Measurements from ENCODE around the gene OR2S2. TPM values are rescaled to one million over a fixed set of nuclear protein-coding genes. Genes with fewer than 3 reads are reported as not detected.
A peak's percentile ranks its signal among the peaks of the same experiment; 100 is the strongest.

Gene OR2S2
- total RNA-seq, 1 donor from 2014 or later = not detected

- Mint-ChIP-seq H3K9me3 (ENCODE audit: unreplicated experiment) (no peaks in the 10 kb centered on the region), H3K27ac (ENCODE audit: unreplicated experiment) (no peak overlapping the region), H3K4me3 (ENCODE audit: unreplicated experiment) (peak overlapping the region; percentile 62), H3K27me3 (ENCODE audit: unreplicated experiment) (peaks cover 36% of the 10 kb centered on the region), H3K4me1 (ENCODE audit: unreplicated experiment) (peaks cover 58% of the 10 kb centered on the region), H3K36me3 (ENCODE audit: low read depth, unreplicated experiment) (peaks cover 10% of the 10 kb centered on the region)
- DNase-seq (ENCODE audit: low spot score) = no peak
- TF ChIP-seq, protein P1, sequence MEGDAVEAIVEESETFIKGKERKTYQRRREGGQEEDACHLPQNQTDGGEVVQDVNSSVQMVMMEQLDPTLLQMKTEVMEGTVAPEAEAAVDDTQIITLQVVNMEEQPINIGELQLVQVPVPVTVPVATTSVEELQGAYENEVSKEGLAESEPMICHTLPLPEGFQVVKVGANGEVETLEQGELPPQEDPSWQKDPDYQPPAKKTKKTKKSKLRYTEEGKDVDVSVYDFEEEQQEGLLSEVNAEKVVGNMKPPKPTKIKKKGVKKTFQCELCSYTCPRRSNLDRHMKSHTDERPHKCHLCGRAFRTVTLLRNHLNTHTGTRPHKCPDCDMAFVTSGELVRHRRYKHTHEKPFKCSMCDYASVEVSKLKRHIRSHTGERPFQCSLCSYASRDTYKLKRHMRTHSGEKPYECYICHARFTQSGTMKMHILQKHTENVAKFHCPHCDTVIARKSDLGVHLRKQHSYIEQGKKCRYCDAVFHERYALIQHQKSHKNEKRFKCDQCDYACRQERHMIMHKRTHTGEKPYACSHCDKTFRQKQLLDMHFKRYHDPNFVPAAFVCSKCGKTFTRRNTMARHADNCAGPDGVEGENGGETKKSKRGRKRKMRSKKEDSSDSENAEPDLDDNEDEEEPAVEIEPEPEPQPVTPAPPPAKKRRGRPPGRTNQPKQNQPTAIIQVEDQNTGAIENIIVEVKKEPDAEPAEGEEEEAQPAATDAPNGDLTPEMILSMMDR (IDR thresholded peaks at IDR 0.05; ENCODE audit: unreplicated experiment) = no peak
Observed at GRCh38 chr9:35912791-35913400, 45.1 kb downstream of the OR2S2 start.

GRCh38 chr9:35911690-35912089, 46.3 kb downstream of the OR2S2 start:
- peaks cover 41% of the 10 kb centered on the region for H3K27me3 Mint-ChIP-seq (ENCODE audit: unreplicated experiment)
- DNase-seq (ENCODE audit: low spot score) = no peak
- H3K4me1 Mint-ChIP-seq (ENCODE audit: unreplicated experiment) = peaks cover 62% of the 10 kb centered on the region
- no peaks in the 10 kb centered on the region for H3K9me3 Mint-ChIP-seq (ENCODE audit: unreplicated experiment)
- peaks cover 10% of the 10 kb centered on the region for H3K36me3 Mint-ChIP-seq (ENCODE audit: low read depth, unreplicated experiment)
- H3K27ac Mint-ChIP-seq (ENCODE audit: unreplicated experiment) = no peak overlapping the region
- TF ChIP-seq, protein P1 (IDR thresholded peaks at IDR 0.05; ENCODE audit: unreplicated experiment) = no peak
- peak overlapping the region; percentile 91 for H3K4me3 Mint-ChIP-seq (ENCODE audit: unreplicated experiment)

GRCh38 chr9:35910613-35911359, 47.2 kb downstream of the OR2S2 start:
- H3K27me3 Mint-ChIP-seq (ENCODE audit: unreplicated experiment) = peaks cover 40% of the 10 kb centered on the region
- H3K9me3 Mint-ChIP-seq (ENCODE audit: unreplicated experiment) = no peaks in the 10 kb centered on the region
- peak overlapping the region; percentile 99 for H3K27ac Mint-ChIP-seq (ENCODE audit: unreplicated experiment)
- TF ChIP-seq, protein P1 (IDR thresholded peaks at IDR 0.05; ENCODE audit: unreplicated experiment) = peak; percentile 33
- H3K4me3 Mint-ChIP-seq (ENCODE audit: unreplicated experiment) = peak overlapping the region; percentile 91
- H3K36me3 Mint-ChIP-seq (ENCODE audit: low read depth, unreplicated experiment) = peaks cover 10% of the 10 kb centered on the region
- peak; percentile 48 for DNase-seq (ENCODE audit: low spot score)
- H3K4me1 Mint-ChIP-seq (ENCODE audit: unreplicated experiment) = peaks cover 61% of the 10 kb centered on the region

DNA sequence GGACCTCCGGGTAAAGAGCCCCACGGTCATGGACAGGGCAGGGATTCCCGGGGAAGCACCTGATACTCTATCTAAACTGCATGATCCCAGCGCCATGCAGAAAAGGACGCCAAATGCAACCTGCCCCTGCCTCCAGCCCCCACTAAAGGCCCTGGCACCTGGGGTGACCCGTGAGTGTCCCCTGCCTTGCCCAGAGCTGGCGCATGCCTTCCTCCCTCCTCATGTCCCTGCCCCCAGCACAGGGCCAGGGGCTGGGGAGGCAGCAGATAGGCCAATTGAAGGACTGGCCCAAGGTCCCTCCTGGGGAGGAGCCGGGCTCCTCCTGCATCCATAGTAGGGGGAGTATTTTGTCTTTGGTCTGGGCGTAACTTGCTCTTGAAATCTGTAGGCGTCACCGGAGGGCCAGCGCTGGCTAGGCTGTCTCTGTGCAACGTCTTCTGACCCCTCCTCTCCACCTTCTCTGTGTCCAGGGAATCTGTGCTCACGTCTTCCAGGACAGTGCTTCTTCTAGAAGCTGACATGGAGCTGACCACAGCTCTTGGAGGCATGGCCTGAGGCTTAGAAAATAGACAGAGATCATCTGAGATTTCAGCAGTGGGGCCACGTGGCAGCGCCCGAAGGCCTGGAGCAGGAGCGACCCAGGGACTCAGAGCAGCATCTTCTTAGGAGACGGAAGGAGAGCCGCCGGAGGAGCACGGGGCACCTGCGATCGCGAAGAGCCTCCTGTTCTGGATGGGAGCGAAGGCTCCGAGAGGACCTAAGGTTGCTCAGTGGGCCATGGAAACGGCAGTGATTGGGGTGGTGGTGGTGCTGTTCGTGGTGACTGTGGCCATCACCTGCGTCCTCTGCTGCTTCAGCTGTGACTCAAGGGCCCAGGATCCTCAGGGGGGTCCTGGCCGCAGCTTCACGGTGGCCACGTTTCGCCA, 48.0 kb downstream of the OR2S2 start:
- peaks cover 64% of the 10 kb centered on the region for H3K4me1 Mint-ChIP-seq (ENCODE audit: unreplicated experiment)
- H3K9me3 Mint-ChIP-seq (ENCODE audit: unreplicated experiment) = no peaks in the 10 kb centered on the region
- H3K4me3 Mint-ChIP-seq (ENCODE audit: unreplicated experiment) = peak overlapping the region; percentile 91
- TF ChIP-seq, protein P1 (IDR thresholded peaks at IDR 0.05; ENCODE audit: unreplicated experiment) = no peak
- peak; percentile 11 for DNase-seq (ENCODE audit: low spot score)
- H3K27me3 Mint-ChIP-seq (ENCODE audit: unreplicated experiment) = peaks cover 37% of the 10 kb centered on the region
- peaks cover 10% of the 10 kb centered on the region for H3K36me3 Mint-ChIP-seq (ENCODE audit: low read depth, unreplicated experiment)
- H3K27ac Mint-ChIP-seq (ENCODE audit: unreplicated experiment) = peak overlapping the region; percentile 99

All from endothelial cell (in vitro differentiated cells).